GM18951 (cell line): ENCODE data around the gene TMEM101.
A peak's percentile ranks its signal among the peaks of the same experiment; 100 is the strongest.
"Not testable (repeated sequence)": the region's sequence is repeated elsewhere in the genome, so short reads cannot be mapped to it uniquely, and the experiment has no call there.

Experiments used
- POLR2A ChIP-seq: IDR thresholded peaks from 4 replicates; pipeline ENCODE4 v1.6.1; 2011; ENCODE audit warnings: mild to moderate bottlenecking; ENCODE audit not compliant: insufficient read length, insufficient read depth; ENCODE audit errors: extremely low read depth
- in situ Hi-C: fragments of 300-500 bp; cut with MboI; formaldehyde crosslinking; loops from one replicate; pipeline ENCODE4 v1.12.0; 2022; ENCODE audit warnings: low sequenced_read_pairs, mixed read lengths, inconsistent platforms; ENCODE audit not compliant: unreplicated experiment

Gene TMEM101

DNA sequence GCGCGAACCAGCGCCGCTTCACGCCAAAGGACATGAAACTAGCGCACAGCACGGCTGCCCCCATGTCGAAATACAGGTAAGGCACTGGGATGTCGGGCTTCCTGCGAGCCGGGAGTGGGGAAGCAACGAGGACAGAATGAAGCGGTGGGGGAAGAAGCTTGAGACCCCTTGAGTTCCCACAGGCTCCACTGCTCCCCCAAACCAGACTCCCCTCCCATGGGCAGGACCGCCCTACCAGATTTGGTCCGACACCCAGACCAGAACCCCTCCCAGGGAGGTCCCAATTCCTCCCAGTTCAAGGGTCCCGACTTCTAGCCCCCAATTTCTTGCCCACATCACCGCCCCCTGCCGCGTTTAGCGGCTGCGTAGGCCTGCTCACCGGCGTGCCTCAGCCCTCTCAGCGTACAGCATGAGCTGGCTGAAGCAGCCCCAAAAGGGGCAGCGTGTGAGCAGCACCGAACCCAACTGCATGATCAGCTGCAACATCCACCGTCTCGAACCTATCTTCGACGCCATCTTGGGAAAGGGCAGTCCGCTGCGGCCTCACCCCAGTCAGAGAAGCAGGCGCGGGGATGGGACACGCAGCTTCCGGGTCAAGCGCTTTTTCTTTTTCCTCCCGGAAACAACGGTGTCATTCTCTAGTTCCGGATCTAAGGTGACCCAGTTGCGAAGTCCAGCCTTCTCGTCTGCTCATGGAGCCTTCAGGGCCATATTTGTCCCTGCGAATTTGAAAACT lies at the start of gene TMEM101:
TMEM101 (minus strand) TSS at position 527 of the 736 bp plus-strand sequence; CDS start at position 516, 11 bp downstream.
- in situ Hi-C loops, result no loop called here
- TF ChIP-seq POLR2A, result peak; percentile 74

- in situ Hi-C loops, result no loop called here
- no peak for TF ChIP-seq POLR2A
Measured at GRCh38 chr17:44063704-44064639, 49.2 kb upstream of the TMEM101 start.

GRCh38 chr17:44062871-44063270 lies 48.1 kb upstream of the TMEM101 start:
- in situ Hi-C loops, result no loop called here
- no peak for TF ChIP-seq POLR2A

DNA sequence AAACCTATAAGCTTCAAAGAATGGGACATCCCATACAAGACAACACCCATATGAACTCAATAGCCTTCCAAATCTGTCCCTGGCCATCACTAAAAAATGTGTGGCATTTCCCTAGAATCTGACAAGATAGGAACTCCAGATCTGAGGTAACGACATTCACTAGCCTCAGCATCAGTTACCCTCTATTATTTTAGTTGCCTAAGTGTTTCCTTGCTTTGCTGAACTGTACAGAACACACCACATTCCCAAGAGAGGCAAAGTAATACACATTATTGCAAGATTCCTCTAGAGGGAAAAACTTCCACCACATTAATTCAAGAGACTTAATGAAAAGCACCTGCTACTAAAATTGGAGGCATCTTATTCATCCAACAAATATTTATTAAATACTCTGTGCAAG lies 46.7 kb upstream of the TMEM101 start:
- in situ Hi-C loops, result no loop called here
- no peak for TF ChIP-seq POLR2A

- TF ChIP-seq POLR2A, result no peak
- in situ Hi-C loops, result no loop called here
Measured at GRCh38 chr17:44059101-44059892, 44.5 kb upstream of the TMEM101 start.

GRCh38 chr17:44053125-44053872 lies 38.5 kb upstream of the TMEM101 start:
- TF ChIP-seq POLR2A, result no peak
- in situ Hi-C loops, result no loop called here

DNA sequence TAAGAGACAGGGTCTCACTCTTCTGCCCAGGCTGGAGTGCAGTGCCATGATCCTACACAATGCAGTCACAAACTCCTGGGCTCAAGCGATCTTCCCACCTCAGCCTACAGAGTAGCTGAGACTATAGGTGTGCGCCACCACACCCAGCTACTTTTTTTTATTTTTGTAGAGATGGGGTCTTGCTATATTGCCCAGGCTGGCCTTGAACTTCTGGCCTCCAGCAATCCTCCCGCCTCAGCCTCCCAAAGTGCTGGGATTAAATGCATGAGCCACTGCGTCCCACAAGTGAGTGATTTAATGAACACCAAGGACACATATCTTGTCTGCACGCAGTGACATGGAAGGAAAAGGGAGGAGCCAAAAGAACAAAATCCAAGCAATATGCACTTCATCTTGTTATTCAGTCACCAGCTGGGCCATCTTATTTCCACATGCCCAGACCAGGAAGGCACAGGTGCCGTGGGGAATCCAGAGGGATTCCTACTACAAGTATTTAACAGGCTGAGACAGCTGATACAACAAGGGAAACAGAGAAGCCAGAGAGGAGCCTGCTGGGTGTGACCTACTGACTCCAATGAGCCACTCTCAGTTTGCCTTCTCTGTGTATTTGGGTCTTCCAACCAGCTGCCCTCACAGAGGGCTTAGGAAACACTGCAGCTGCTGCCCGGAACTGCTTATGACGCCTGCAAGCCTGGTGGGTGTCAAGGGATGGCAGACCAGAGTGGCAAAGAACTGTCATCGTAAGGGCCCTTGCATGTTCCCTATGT lies 34.7 kb upstream of the TMEM101 start:
- TF ChIP-seq POLR2A, result no peak
- in situ Hi-C loops, result no loop called here

GRCh38 chr17:44046893-44047292 lies 32.1 kb upstream of the TMEM101 start:
- in situ Hi-C loops, result not testable (repeated sequence)

- no peak for TF ChIP-seq POLR2A
- in situ Hi-C loops, result no loop called here
Measured at GRCh38 chr17:44045486-44045885, 30.7 kb upstream of the TMEM101 start.

DNA sequence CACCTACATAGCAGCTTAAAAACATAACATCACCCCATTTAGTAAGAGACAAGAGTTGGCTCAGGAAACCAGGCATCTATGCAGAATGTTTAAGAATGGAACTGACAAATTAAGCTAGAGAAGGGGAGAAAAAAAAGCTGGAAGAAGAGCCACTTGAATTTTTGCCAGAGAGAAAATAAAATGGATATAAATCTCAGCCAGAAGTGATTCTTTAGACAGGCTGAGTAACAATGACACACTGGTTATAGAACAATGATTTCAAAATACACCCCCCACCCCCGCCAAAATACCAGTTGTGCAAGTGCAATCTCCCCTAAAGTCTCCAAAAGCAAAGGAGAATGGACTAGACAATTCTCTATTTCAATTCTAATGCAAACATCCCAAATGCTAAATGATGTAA lies 29.3 kb upstream of the TMEM101 start:
- in situ Hi-C loops, result no loop called here
- no peak for TF ChIP-seq POLR2A

DNA sequence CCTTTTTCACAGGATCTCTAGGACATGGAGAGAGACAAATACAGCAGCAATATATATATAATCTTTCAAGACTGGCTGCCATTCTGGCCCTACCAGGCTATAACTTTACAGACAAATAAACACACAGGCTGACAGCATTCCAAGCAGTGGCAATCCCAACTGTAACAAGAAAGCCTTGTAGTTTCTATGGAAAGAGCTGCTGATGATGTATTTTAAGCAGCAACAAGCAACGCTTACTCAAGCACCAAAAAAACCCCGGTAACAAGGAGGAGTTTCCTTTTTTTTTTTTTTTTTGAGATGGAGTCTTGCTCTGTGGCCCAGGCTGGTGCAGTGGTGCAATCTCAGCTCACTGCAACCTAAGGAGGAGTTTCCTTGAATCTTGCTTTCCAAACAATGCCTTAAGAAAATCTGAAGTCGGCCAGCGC lies 28.5 kb upstream of the TMEM101 start:
- TF ChIP-seq POLR2A, result no peak

More for the DNA sequence above, 28.5 kb upstream of the TMEM101 start:
- in situ Hi-C loops, result no loop called here
